BE2C (cell line): ENCODE measurements around the gene COL6A2.
A peak's percentile ranks its signal among the peaks of the same experiment; 100 is the strongest.
"Not testable (repeated sequence)": the region's sequence is repeated elsewhere in the genome, so short reads cannot be mapped to it uniquely, and the experiment has no call there.

Experiments used
- DNase-seq: peaks from one replicate; pipeline ENCODE4 v3.0.0-alpha.2; 2020
- H3K27me3 ChIP-seq: fragments of 250-450 bp; sonication (Bioruptor Pico); 2 replicates; pipeline ENCODE4 v1.5.1; 2020; ENCODE audit warnings: mild to moderate bottlenecking
- H3K36me3 ChIP-seq: fragments of 250-450 bp; sonication (Bioruptor Pico); 2 replicates; pipeline ENCODE4 v1.5.1; 2020; ENCODE audit warnings: mild to moderate bottlenecking
- H3K4me1 ChIP-seq: fragments of 250-450 bp; sonication (Bioruptor Pico); 2 replicates; pipeline ENCODE4 v1.5.1; 2020
- H3K4me3 ChIP-seq: 2 replicates; pipeline ENCODE4 v1.5.1; 2011; ENCODE audit warnings: low read depth, low read length
- H3K9me3 ChIP-seq: fragments of 250-450 bp; sonication (Bioruptor Pico); 2 replicates; pipeline ENCODE4 v1.5.1; 2020
- TF ChIP-seq, protein P1 (sequence below): IDR thresholded peaks from 2 replicates; pipeline ENCODE4 v1.5.1; 2012; ENCODE audit warnings: mild to moderate bottlenecking, low read depth, low read length

COL6A2 gene

DNA sequence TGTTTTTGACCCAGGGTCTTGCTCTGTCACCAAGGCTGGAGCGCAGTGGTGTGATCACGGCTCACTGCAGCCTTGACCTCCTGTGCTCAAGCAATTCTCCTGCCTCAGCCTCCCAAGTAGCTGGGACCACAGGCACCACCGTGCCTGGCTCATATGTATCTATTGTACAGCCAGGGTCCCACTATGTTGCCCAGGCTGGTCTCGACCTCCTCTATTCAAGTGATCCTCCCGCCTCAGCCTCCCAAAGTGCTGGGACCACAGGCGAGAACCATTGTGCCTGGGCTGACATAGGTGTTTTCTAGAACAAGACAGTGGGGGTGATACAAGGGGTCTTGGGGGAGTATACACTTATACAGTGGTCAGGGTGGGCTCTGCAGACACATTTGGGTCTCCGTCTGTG is 40.0 kb downstream of the COL6A2 start:
- no peak for DNase-seq
- no peak overlapping the region for H3K4me3 ChIP-seq

DNA sequence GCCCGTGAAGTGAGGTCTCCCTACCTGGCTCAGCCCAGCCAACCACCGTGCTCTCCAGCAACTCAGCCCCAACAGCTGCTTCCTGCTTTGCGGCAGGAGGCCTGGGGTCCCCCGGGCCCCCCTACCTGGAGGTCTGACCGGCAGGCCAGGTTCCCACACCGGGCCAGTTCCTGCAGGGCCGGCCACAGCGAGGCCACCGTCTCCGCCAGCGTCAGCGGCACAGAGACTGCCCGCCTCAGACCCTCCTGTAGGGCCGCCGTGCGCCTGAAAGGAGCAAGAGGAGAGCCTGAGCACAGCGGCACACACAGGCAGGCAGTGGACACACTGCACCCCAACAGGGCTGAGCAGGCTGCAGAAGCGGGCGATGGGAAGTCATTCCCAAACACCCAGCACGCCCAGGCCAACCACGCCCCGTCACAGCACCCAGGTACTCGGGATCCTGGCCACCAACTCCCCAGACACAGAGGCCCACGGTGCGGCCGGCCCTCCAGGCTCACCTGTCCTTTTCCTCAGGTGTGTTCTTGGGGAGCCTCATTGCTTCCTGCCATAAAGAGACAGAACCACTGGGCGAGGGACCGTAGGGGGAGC is 40.6 kb downstream of the COL6A2 start:
- H3K36me3 ChIP-seq, result no peaks in the 10 kb centered on the region
- H3K4me1 ChIP-seq, result no peaks in the 10 kb centered on the region
- no peaks in the 10 kb centered on the region for H3K27me3 ChIP-seq
- H3K4me3 ChIP-seq, result no peak overlapping the region
- peaks cover 5% of the 10 kb centered on the region; the same call in 1 of the 2 replicates for H3K9me3 ChIP-seq
- no peak for DNase-seq
- TF ChIP-seq, protein P1, sequence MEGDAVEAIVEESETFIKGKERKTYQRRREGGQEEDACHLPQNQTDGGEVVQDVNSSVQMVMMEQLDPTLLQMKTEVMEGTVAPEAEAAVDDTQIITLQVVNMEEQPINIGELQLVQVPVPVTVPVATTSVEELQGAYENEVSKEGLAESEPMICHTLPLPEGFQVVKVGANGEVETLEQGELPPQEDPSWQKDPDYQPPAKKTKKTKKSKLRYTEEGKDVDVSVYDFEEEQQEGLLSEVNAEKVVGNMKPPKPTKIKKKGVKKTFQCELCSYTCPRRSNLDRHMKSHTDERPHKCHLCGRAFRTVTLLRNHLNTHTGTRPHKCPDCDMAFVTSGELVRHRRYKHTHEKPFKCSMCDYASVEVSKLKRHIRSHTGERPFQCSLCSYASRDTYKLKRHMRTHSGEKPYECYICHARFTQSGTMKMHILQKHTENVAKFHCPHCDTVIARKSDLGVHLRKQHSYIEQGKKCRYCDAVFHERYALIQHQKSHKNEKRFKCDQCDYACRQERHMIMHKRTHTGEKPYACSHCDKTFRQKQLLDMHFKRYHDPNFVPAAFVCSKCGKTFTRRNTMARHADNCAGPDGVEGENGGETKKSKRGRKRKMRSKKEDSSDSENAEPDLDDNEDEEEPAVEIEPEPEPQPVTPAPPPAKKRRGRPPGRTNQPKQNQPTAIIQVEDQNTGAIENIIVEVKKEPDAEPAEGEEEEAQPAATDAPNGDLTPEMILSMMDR, result no peak

More for the DNA sequence above, 40.0 kb downstream of the COL6A2 start:
- Histone ChIP-seq H3K9me3 (peaks cover 5% of the 10 kb centered on the region; the same call in 1 of the 2 replicates), H3K27me3 (no peaks in the 10 kb centered on the region), H3K36me3 (no peaks in the 10 kb centered on the region), H3K4me1 (no peaks in the 10 kb centered on the region)
- TF ChIP-seq, protein P1, result no peak

DNA sequence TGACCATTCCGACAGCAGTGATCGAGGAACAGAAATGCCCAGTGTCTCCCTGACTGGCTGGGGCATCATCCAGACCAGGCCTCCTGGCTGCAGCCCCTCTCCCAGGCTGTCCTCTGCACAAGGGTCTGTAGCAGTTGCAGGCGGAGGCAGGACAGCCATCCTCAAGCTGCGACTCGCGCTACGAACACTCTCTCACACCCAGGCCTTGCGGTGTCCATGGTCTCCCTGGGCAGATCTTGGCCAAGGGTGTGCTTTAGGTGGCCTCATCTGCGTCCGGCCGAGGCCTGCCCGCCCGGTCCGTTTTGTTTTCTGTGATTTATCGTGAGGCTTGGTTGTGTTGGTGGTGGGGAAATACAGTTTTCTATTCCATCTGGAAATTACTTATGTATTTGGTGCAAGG is 41.8 kb downstream of the COL6A2 start:
- TF ChIP-seq, protein P1, result no peak
- Histone ChIP-seq H3K9me3 (peaks cover 5% of the 10 kb centered on the region; the same call in 1 of the 2 replicates), H3K27me3 (no peaks in the 10 kb centered on the region), H3K4me1 (no peaks in the 10 kb centered on the region), H3K36me3 (no peaks in the 10 kb centered on the region), H3K4me3 (no peak overlapping the region)
- no peak for DNase-seq

DNA sequence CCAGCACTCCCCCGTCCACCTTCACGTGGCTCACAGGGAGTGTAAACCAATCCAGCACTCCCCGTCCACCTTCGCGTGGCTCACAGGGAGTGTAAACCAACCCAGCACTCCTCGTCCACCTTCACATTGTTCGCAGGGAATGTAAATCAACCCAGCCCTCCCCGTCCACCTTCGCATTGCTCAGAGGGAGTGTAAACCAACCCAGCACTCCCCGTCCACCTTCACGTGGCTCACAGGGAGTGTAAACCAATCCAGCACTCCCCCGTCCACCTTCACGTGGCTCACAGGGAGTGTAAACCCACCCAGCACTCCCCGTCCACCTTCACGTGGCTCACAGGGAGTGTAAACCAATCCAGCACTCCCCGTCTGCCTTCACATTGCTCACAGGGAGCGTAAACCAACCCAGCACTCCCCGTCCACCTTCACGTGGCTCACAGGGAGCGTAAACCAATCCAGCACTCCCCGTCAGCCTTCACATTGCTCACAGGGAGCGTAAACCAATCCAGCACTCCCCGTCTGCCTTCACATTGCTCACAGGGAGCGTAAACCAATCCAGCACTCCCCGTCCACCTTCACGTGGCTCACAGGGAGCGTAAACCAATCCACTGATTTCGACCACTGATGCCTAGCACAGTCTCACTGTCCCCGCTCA is 42.6 kb downstream of the COL6A2 start:
- H3K4me3 ChIP-seq, H3K27me3 ChIP-seq, DNase-seq, H3K36me3 ChIP-seq, H3K9me3 ChIP-seq, H3K4me1 ChIP-seq: not testable (repeated sequence)

DNA sequence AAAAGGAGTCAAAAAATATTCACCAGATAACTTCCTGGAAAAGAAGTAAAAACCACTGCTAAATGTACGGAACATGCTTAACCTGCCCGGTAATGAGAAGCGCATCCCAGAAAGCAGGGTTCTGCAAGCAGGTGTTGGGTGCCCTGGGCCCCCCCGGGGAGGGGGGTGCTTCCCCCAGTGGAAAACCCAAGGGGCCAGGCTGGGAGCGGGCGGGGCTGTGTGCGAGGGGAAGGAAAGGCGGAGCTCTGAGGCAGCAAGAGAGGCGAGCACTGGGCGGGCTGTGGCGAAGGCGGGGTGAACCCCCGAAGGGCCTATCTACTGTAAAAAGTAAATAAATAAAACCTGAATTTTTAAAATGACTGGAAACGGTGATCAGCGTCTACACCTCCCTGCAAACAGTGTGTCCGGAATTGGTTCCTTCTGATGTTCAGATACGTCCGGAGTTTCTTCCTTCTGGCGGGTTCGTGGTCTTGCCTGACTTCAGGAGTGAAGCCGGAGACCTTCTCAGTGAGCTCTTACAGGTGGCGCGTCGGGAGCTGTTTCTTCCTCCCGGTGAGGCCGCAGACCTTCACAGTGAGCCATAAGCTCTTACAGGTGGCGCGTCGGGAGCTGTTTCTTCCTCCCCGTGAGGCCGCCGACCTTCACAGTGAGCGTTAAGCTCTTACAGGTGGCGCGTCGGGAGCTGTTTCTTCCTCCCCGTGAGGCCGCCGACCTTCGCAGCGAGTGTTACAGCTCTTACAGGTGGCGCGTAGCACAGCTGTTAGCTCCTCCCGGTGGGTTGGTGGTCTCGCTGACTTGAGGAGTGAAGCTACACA is 44.1 kb downstream of the COL6A2 start:
- DNase-seq, result no peak
- Histone ChIP-seq H3K36me3 (no peaks in the 10 kb centered on the region), H3K4me3 (no peak overlapping the region), H3K27me3 (no peaks in the 10 kb centered on the region), H3K4me1 (no peaks in the 10 kb centered on the region; the same call in 1 of the 2 replicates), H3K9me3 (0 out of 2 replicates have a peak, but pooled peaks cover 5% of the 10 kb centered on the region)
- TF ChIP-seq, protein P1, result no peak

DNA sequence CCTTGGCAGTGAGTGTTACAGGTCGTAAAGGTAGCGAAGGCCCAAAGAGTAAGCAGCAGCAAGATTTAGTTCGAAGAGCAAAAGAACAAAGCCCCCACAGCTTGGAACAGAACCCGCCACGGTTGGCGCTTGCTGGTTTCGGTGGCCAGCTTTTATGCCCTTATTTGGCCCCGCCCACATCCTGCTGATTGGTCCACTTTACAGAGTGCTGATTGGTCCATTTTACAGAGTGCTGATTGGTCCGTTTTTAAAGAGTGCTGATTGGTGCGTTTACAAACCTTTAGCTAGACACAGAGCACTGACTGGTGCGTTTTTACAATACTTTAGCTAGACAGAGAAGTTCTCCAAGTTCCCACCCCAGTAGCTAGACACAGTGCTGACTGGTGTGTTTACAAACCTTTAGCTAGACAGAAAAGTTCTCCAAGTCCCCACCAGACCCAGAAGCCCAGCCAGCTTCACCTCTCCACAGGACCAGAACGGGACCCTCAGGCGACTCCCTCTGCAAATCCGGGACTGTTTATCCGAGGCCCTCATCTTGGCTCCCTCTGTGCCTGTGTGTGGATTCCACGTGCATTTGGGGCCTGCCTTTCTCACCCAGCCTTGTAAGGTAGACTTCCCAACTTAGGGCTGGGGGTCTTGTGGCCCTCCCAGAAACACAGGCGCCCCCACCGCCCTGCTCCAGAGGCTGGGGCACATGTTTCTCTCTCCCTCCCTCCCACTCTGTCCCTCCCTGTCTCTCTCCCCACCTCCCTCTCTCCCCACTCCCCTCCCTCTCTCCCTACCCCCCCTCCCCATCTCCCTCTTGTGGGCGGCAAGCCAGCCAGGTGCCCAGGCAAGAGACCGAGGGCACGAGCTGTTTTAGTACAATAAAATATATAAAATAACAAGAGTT is 44.9 kb downstream of the COL6A2 start:
- DNase-seq, result peak; percentile 63
- Histone ChIP-seq H3K4me3 (no peak overlapping the region), H3K9me3 (0 out of 2 replicates have a peak, but pooled peaks cover 5% of the 10 kb centered on the region), H3K4me1 (peaks cover 2% of the 10 kb centered on the region; the same call in 1 of the 2 replicates), H3K27me3 (no peaks in the 10 kb centered on the region), H3K36me3 (no peaks in the 10 kb centered on the region)
- TF ChIP-seq, protein P1, result no peak
